SK-N-SH treated with all-trans-retinoic acid at 6 μM for 48 hours (cell line): ENCODE results near the gene PEAR1.

ENCODE experiments used
- ARNTL ChIP-seq: fragments of 450-650 bp; formaldehyde crosslinking; IDR thresholded peaks from 2 replicates; pipeline ENCODE4 v1.5.0; 2020; ENCODE audit warnings: low read depth, mild to moderate bottlenecking, moderate library complexity, borderline replicate concordance
- BACH2 ChIP-seq: fragments of 250-450 bp; sonication (Bioruptor Pico); IDR thresholded peaks from 2 replicates; pipeline ENCODE4 v1.9.0; 2021; ENCODE audit warnings: mild to moderate bottlenecking, borderline replicate concordance
- ESRRG ChIP-seq: fragments of 250-450 bp; sonication (Bioruptor Pico); IDR thresholded peaks from 2 replicates; pipeline ENCODE4 v1.6.1; 2021; ENCODE audit warnings: mild to moderate bottlenecking
- GLIS3 ChIP-seq: fragments of 250-450 bp; sonication (Bioruptor Pico); IDR thresholded peaks from 2 replicates; pipeline ENCODE4 v1.5.0; 2020; ENCODE audit warnings: mild to moderate bottlenecking, moderate library complexity
- OSR1 ChIP-seq: fragments of 250-450 bp; sonication (Bioruptor Pico); IDR thresholded peaks from 2 replicates; pipeline ENCODE4 v1.8.0; 2022; ENCODE audit warnings: moderate library complexity, mild to moderate bottlenecking, inconsistent platforms
- PATZ1 ChIP-seq: fragments of 250-450 bp; sonication (Bioruptor Pico); IDR thresholded peaks from 2 replicates; pipeline ENCODE4 v1.8.0; 2020; ENCODE audit warnings: mild to moderate bottlenecking, moderate library complexity, borderline replicate concordance
- PPARA ChIP-seq: fragments of 250-450 bp; sonication (Bioruptor Pico); IDR thresholded peaks from 2 replicates; pipeline ENCODE4 v1.5.0; 2020; ENCODE audit warnings: mild to moderate bottlenecking, borderline replicate concordance
- RARB ChIP-seq: fragments of 250-450 bp; sonication (Bioruptor Pico); IDR thresholded peaks from 2 replicates; pipeline ENCODE4 v1.8.0; 2021; ENCODE audit warnings: mild to moderate bottlenecking, moderate library complexity
- TCF4 ChIP-seq: fragments of 250-450 bp; sonication (Bioruptor Pico); IDR thresholded peaks from 2 replicates; pipeline ENCODE4 v1.8.0; 2021; ENCODE audit warnings: mild to moderate bottlenecking, moderate library complexity, borderline replicate concordance
- TOX ChIP-seq: fragments of 250-450 bp; sonication (Bioruptor Pico); IDR thresholded peaks from 2 replicates; pipeline ENCODE4 v1.8.0; 2021; ENCODE audit warnings: mild to moderate bottlenecking, moderate library complexity, borderline replicate concordance
- ZFP3 ChIP-seq: fragments of 250-450 bp; sonication (Bioruptor Pico); IDR thresholded peaks from 2 replicates; pipeline ENCODE4 v1.5.0; 2020; ENCODE audit warnings: mild to moderate bottlenecking, moderate library complexity
- ZFP30 ChIP-seq: fragments of 450-650 bp; formaldehyde crosslinking; IDR thresholded peaks from 2 replicates; pipeline ENCODE4 v1.5.0; 2022; ENCODE audit warnings: mild to moderate bottlenecking, moderate library complexity
- ZNF565 ChIP-seq: fragments of 450-650 bp; formaldehyde crosslinking; conservative IDR thresholded peaks from 2 replicates; pipeline ENCODE4 v1.5.0; 2020; ENCODE audit warnings: low read depth, mild to moderate bottlenecking, moderate library complexity

GRCh38 chr1:156852418-156852874 lies 41.1 kb upstream of the PEAR1 start:
- TF ChIP-seq PATZ1: no peak
- TF ChIP-seq ZFP30 (CRISPR knock-in tag): no peak
- no peak for TF ChIP-seq ZNF565
- TF ChIP-seq TOX (CRISPR knock-in tag): no peak
- no peak for TF ChIP-seq GLIS3
- TF ChIP-seq TCF4 (CRISPR knock-in tag): peak; percentile 70
- TF ChIP-seq ZFP3 (CRISPR knock-in tag): no peak
- TF ChIP-seq ARNTL: no peak
- no peak for TF ChIP-seq RARB (CRISPR knock-in tag)
- no peak for TF ChIP-seq ESRRG
- no peak for TF ChIP-seq BACH2 (CRISPR knock-in tag)
- no peak for TF ChIP-seq OSR1
- no peak for TF ChIP-seq PPARA
